RWPE2 (cell line): Measurements from ENCODE around the gene P2RY1.

ENCODE experiments used
- ATAC-seq: fragments of 200-7000 bp; cut with Tn5 transposase; 3 replicates; pipeline ENCODE4 v1.9.1; 2021; ENCODE audit warnings: low read depth
- DNase-seq: peaks from one replicate; pipeline ENCODE4 v3.0.0-alpha.2; 2020; ENCODE audit warnings: low spot score
- H3K27ac ChIP-seq: fragments of 450-650 bp; 2 replicates; pipeline ENCODE4 v1.5.1; 2017; ENCODE audit warnings: mild to moderate bottlenecking; ENCODE audit not compliant: poor library complexity, severe bottlenecking
- H3K27me3 ChIP-seq: fragments of 250-450 bp; sonication (Bioruptor Pico); 2 replicates; pipeline ENCODE4 v1.5.1; 2021; ENCODE audit warnings: mild to moderate bottlenecking, moderate library complexity; ENCODE audit not compliant: insufficient read depth, poor library complexity, severe bottlenecking
- H3K36me3 ChIP-seq: fragments of 250-450 bp; sonication (Bioruptor Pico); 2 replicates; pipeline ENCODE4 v1.5.1; 2020; ENCODE audit warnings: low read depth, mild to moderate bottlenecking, moderate library complexity
- H3K4me1 ChIP-seq: fragments of 250-450 bp; sonication (Bioruptor Pico); 2 replicates; pipeline ENCODE4 v1.5.1; 2021; ENCODE audit warnings: mild to moderate bottlenecking, moderate library complexity; ENCODE audit not compliant: insufficient read depth, poor library complexity, severe bottlenecking
- H3K4me3 ChIP-seq: fragments of 250-450 bp; sonication (Bioruptor Pico); 2 replicates; pipeline ENCODE4 v1.5.1; 2021; ENCODE audit warnings: mild to moderate bottlenecking, moderate library complexity; ENCODE audit not compliant: severe bottlenecking
- H3K9me3 ChIP-seq: fragments of 250-450 bp; sonication (Bioruptor Pico); 2 replicates; pipeline ENCODE4 v1.5.1; 2021; ENCODE audit warnings: mild to moderate bottlenecking, moderate library complexity; ENCODE audit not compliant: severe bottlenecking
- TF ChIP-seq, protein P1 (sequence below): fragments of 450-650 bp; IDR thresholded peaks from one replicate; pipeline ENCODE4 v1.5.1; 2017; ENCODE audit warnings: mild to moderate bottlenecking, moderate library complexity; ENCODE audit not compliant: poor library complexity, severe bottlenecking

P2RY1 gene

DNA sequence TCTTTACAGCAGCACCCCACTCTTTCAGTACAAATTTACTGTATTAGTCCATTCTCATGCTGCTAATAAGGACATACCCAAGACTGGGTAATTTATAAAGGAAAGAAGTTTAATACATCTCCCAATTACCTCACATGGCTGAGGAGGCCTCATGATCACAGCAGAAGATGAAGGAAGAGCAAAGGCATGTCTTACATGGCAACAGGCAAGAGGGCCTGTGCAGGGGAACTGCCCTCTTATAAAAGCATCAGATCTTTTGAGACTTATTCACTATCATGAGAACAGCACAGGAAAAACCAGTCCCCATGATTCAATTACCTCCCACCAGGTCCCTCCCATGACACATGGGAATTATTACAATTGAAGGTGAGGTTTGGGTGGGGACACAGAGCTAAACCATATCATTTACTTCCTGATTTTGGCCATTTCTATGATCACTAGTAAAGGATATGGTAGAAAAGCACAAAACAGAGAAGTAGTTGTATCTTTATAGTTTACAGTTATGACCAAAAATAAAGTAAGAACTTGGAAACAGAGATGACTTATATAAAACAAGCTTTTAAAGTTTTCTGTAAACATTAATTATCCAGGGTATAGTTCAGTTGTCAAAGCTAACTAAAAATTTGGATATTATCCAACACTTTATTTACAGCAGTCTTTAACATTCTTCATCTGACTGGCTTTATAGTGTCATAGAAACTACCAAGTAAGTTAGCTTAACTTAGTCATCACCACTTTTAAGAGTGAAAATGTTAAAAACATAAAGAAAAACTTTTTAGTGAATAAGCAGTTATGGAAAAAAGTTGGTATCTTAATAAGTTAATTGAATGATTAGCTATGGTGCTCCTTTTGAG lies 40.2 kb downstream of the P2RY1 start:
- no peaks in the 10 kb centered on the region for H3K36me3 ChIP-seq
- DNase-seq (no peak), ATAC-seq (no peak)
- no peaks in the 10 kb centered on the region for H3K27me3 ChIP-seq
- H3K9me3 ChIP-seq = no peaks in the 10 kb centered on the region
- TF ChIP-seq, protein P1, sequence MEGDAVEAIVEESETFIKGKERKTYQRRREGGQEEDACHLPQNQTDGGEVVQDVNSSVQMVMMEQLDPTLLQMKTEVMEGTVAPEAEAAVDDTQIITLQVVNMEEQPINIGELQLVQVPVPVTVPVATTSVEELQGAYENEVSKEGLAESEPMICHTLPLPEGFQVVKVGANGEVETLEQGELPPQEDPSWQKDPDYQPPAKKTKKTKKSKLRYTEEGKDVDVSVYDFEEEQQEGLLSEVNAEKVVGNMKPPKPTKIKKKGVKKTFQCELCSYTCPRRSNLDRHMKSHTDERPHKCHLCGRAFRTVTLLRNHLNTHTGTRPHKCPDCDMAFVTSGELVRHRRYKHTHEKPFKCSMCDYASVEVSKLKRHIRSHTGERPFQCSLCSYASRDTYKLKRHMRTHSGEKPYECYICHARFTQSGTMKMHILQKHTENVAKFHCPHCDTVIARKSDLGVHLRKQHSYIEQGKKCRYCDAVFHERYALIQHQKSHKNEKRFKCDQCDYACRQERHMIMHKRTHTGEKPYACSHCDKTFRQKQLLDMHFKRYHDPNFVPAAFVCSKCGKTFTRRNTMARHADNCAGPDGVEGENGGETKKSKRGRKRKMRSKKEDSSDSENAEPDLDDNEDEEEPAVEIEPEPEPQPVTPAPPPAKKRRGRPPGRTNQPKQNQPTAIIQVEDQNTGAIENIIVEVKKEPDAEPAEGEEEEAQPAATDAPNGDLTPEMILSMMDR = no peak
- peaks cover 6% of the 10 kb centered on the region for H3K4me1 ChIP-seq
- H3K27ac ChIP-seq = no peak overlapping the region
- H3K4me3 ChIP-seq = no peak overlapping the region

DNA sequence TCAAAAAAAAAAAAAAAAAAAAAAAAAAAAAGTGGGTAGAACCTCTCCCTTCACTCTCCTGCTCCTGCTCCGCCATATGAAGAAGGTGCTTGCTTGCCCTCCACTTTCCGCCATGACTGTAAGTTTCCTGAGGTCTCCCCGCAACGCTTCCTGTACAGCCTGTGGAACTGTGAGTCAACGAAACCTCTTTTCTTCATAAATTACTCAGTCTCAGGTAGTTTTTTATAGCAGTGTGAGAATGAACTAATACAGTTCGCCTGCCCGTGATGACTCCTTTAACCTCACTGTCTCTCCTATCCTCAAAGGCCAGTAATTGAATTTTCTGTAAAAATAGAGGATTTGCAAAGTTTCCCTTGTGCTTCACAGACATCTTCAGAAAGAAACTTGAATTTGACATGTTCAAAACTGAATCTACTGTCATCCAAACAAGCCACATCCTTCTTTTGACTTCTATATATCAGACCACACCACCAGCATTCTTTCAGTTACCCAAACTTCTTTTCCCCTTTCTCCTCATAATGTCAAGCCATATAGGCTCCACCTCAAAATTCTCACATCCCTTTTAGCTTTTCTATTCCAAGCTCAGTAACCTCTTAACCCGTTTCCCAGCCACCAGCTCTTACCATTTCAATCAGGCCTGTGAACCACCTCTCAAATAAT lies 44.3 kb downstream of the P2RY1 start:
- no peaks in the 10 kb centered on the region for H3K9me3 ChIP-seq
- DNase-seq (no peak), ATAC-seq (no peak)
- TF ChIP-seq, protein P1 = no peak
- H3K36me3 ChIP-seq = no peaks in the 10 kb centered on the region
- H3K4me1 ChIP-seq = no peaks in the 10 kb centered on the region
- no peak overlapping the region for H3K27ac ChIP-seq
- H3K4me3 ChIP-seq = no peak overlapping the region
- H3K27me3 ChIP-seq = no peaks in the 10 kb centered on the region

DNA sequence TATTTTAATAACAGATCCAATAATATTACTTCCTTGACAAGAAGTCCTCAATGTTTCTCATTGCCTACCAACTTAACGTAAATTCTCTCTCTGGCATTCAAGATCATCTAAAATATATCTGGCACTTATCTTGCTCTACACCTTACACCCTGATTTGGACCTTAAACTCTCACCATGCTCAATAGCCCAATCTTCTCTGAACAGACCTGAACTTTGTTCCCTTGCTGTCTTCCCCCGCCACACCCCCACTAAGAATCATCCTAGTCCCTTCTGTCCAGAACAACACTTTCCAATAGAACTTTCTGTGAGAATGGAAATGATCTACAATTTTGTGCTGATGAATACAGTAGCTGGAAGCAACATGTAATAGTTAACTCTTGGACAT lies 44.9 kb downstream of the P2RY1 start:
- no peaks in the 10 kb centered on the region for H3K9me3 ChIP-seq
- H3K27ac ChIP-seq = no peak overlapping the region
- no peaks in the 10 kb centered on the region for H3K36me3 ChIP-seq
- ATAC-seq (no peak), DNase-seq (no peak)
- TF ChIP-seq, protein P1 = no peak
- H3K4me1 ChIP-seq = no peaks in the 10 kb centered on the region
- no peaks in the 10 kb centered on the region for H3K27me3 ChIP-seq
- no peak overlapping the region for H3K4me3 ChIP-seq

DNA sequence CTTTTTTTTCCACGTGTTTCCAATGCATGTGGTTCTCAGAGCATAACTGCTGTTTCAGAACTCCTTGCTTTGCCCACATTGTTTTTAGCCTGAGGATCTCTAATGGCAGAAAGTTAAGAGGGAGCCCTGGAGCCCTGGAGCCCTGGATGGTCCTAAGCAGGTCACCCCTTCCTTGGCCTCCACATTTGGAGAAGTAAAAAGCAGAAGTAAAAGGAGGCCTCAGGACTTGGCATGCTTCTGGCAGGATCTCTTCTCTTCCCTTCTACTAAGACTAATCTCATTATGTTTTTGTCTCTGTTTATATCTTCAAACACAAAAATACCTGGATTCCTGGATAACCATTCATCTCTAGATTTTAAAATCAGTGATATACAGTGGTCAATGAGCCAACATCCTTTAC lies 50.1 kb downstream of the P2RY1 start:
- ATAC-seq (no peak), DNase-seq (no peak)
- no peak overlapping the region for H3K27ac ChIP-seq
- TF ChIP-seq, protein P1 = no peak
- H3K36me3 ChIP-seq = no peaks in the 10 kb centered on the region
- no peaks in the 10 kb centered on the region for H3K9me3 ChIP-seq
- H3K27me3 ChIP-seq = no peaks in the 10 kb centered on the region
- no peak overlapping the region for H3K4me3 ChIP-seq
- H3K4me1 ChIP-seq = no peaks in the 10 kb centered on the region
